GM19455 (cell line): ENCODE results near the gene KL.

ENCODE experiments used
- ATAC-seq: cut with Tn5 transposase; IDR thresholded peaks from one replicate; pipeline ENCODE4 v1.9.1; 2021; ENCODE audit not compliant: unreplicated experiment

Gene KL

DNA sequence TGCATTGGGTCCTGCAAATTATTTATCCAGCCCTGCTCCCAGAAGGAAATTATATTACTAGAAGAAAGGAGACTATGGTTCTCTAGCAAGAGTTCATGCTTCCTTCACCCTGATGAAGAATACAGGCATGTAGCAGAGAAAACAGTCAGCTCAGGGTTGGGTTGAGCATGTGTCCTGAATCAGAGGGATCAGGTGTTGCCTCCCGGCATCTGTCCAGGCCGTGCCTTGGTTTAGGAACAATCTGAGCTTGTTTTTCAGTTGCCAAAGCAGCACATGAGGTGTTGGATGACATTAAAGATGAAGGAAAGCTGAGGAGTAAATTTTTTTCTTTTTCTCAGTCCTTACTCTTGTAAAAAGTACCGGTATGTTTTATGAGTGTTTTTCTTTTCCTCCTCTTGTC, 62.0 kb downstream of the KL start:
- ATAC-seq = no peak

DNA sequence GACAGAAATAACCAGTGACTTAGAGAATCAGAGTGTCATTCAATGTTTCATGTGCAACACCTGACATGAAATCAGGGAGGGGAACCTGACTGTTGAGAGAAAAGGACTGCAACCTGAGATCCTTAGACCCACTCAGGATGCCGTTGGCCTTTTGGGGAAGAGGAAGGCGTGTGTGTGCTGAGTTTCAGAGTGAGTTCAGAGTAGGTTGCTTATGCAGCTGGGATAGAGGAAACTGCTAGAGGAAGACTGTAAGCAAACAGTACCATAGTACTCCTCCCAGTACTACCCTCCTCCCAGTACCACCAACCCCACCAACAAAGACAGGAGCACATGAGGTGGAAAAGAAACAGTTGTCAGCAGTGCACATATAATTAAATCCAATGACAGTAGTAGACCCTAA, 63.7 kb downstream of the KL start:
- no peak for ATAC-seq

GRCh38 chr13:33080972-33081590, 64.9 kb downstream of the KL start:
- no peak for ATAC-seq

- no peak for ATAC-seq
Measured at GRCh38 chr13:33081666-33082065, 65.4 kb downstream of the KL start.

- ATAC-seq = no peak
Measured at GRCh38 chr13:33083054-33083453, 66.8 kb downstream of the KL start.

GRCh38 chr13:33087091-33087490, 70.9 kb downstream of the KL start:
- ATAC-seq = no peak

DNA sequence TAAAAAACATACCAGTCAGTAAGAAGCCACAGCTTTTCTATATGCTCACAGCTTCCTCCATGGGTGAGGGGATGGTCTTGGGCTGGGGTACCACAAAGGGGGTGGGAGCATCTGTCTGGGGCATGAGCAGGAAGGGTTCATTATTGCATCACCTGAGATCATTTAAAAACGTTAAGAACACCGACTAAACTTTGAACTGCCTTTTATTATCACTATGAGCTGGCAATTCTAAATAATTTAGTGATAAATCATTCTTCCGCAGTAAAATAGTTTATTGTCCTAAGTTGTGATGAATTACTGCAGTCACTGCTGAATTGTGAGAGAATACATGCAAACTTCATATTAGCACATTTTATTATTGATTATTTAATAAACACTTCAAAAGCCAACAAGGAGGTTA, 71.6 kb downstream of the KL start:
- no peak for ATAC-seq

DNA sequence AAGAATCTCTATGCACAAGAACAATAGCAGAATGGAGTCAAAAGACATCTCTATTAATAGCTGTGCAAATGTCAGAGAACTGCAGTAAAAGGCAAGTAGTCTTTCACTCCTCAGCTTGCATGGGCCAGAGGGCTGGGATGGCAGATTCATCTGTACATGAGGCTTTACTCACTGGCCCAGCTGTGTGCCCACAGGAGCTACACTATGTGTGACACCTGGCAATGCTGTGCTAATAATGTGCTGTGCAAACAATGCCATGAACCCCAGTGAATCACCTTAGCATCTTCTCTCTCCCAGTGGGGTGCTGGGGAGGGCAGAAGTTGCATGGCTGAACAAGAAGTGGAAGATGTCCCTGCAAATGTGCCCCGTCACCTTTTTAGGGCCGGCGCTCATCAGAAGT, 73.1 kb downstream of the KL start:
- no peak for ATAC-seq

- ATAC-seq = no peak
Measured at GRCh38 chr13:33090755-33091414, 74.7 kb downstream of the KL start.

- no peak for ATAC-seq
Measured at GRCh38 chr13:33091415-33091774, 75.2 kb downstream of the KL start.

DNA sequence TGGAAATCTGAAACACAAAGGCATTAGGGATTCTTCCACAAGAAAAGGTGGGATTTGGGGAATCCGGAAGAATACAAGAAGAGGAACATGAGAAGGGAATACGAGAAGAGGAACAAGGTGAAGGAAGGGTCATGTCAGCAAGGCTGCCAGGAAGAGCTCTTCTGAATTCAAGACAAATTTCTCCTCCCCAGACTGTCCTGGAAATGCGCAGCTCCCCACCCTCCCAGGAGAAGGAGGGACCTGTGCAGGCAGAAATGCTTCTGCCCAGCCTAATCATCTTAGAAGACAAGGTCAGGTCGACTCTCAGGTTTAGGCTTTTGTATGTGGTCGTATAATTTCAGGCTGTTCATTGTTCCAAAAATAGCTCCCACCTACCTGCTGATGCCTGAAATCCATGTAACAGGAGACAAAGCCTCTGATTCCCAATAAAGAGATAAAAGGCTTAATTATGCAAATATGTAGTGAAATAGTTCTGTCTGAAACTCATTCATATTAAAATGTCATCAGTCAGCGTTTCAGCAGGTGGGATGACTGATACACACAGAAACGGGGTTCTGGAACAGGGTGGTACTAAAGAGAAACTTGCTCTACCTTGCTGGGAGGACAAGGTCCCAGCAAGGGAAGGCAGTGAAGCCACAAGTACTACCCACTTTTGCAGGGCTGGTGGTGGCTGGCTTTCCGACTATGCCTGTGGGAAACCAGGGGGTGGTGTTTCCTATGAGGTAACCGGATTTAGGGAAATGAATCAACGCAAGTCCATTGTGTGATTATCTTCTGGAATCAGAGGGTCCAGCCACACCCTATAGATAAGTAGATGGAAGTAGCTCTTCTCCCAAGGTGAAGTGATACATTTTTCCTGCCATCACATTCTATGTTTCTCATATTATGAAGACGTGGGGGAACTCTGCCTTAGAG, 76.1 kb downstream of the KL start:
- no peak for ATAC-seq

DNA sequence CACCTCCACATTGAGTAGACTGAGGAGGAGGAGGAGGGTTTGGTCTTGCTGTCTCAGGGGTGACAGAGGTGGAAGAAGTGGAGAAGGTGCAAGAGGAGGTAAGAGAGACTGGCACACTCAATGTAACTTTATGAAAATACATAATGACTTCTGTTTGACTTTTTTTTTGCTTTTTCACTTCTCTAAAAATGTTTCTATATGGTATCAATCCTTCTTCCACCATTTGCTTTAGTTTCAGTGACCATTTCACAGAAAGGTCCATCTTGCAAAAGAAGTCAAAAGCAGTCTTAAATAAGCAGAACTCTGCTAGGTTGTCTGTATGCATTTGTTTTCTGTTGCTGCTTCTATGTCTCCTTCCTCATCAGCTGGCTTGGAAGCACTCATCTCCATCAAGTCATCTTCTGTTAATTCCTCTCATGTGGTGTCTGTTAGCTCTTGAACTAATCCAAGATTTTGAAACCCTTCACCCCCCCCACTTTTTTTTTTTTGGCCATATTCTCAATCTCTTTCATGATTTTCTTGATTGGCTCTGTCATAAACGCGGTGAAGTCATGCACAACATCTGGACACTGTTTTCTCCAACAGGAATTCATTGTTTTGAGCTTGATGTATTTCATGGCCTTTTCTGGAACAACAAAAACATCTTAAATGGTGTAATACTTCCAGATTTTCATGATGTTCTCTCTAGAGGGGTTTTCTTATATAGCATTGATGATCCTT, 80.8 kb downstream of the KL start:
- ATAC-seq = no peak

DNA sequence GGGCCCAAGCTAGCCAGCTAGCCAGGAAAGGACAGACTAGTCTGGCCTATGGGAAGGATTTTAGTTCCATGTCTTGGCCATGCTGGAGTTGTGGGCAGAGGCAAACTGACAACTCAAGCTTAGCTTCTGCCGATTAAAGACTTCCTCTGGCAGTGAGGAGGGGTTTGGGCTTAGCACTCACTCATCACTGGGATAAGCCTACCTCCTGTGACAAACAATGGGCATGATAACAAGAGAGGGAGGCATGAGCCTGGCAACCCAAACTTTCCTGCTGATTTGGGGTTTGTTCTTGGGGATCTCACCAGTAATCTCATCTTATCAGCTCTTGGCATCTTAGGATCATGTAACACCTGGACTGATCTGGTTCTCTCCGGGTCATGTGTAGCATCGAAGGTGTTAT, 83.6 kb downstream of the KL start:
- no peak for ATAC-seq

- ATAC-seq = no peak
Measured at GRCh38 chr13:33100886-33101285, 84.7 kb downstream of the KL start.

DNA sequence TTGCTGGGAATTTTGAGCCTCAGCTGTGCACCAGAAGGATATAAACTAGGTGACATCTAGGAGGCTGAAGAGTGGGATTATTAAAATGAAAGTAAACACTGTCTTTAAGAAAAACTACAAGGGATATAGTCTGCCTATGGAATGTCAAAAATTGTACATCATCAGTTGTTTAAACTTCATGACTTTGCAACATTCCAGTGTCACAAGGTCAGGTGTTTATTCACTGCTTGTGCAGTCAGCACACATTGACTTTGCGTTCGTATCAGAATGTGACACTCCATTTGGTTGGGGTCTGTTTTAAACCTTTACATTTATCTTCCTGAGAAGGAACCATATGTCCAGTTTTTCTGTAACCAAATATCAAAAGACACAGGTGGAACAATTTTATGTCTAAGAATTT, 85.6 kb downstream of the KL start:
- no peak for ATAC-seq

- no peak for ATAC-seq
Measured at GRCh38 chr13:33103457-33103856, 87.2 kb downstream of the KL start.

GRCh38 chr13:33105387-33106005, 89.3 kb downstream of the KL start:
- ATAC-seq = no peak

DNA sequence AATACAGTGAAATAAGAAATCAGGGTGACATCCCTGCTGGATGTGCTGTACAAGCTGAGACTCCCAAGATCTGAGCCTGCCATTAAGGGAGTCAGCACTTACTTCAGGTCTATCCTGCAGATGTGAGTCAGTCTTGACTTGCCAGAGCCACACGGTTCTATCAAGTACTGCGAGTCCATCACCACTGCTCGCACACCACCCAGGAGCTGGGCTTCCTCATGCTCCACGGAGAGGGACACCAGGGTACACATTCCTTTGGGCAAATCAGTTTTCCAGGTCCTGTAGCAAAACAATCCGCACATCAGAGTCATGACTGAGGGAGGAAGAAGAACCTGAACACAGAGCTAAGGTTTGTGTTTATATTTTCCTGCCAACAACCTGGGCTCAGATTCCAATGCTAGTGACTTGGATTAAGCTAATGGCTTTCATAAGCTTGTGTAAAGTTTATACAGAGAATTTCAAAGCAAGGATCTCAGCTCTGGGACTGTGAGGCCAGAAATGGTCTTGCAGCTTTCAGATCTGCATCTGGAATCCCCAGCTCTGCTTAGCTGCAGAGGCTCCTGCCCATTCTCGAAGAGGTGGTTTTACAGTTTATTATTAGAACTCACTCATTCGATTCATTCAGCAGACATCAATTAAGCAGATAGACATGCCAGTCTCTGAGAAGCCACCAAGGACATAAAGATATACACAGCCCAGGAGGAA, 90.6 kb downstream of the KL start:
- no peak for ATAC-seq

- no peak for ATAC-seq
Measured at GRCh38 chr13:33107361-33107760, 91.1 kb downstream of the KL start.

- no peak for ATAC-seq
Measured at GRCh38 chr13:33108620-33109019, 92.4 kb downstream of the KL start.
